NCI-H1105 treated with DMSO at 0.1 percent for 48 hours (cell line): ENCODE measurements around the gene ADISSP.

ENCODE experiments used
- DNase-seq: peaks from one replicate; lab custom pipeline; 2025; lab: John Stamatoyannopoulos, UW

ADISSP gene

DNA sequence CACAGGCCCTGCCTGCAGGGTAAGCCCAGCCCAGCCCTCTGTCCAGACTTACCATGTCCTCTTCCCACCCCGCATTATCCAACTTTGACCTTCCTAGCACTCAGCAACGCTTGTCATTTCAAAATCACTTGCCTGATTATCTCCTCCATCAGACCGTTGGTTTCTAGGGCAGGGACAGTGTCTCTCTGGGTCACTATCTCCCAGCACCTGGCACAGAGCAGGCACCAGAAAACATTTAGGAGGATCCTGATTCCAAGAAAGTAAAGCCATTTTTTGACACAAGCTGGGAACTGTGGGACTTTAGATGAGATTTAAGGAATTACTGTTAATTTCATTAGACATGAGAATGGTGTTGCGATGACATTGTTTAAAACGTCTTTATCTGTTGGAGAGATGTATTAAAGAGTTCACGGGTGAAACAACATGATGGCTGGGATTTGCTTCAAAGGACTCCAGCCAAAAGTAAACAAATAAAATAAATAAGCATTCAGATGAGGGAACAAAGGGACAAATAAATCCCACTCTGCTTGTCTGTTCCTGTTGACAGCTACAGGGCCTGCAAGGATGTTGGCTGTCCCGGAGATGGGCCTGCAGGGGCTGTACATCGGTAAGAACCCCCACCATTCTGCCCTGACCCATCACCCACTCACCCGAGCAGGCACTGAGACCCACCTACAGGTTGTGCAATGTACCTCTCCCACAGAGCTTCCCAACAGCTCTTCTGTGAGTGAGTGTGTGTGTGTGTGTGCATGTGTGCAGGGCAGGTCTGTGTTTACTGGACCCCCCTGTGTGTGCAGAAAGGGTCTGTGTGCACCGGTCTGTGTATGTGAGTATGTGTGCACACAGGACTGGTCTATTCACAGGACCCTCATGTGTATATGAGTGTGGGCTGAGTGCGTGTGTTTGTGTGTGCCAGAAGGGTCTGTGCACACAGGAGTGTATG lies 29.2 kb downstream of the ADISSP start:
- no peak for DNase-seq

DNA sequence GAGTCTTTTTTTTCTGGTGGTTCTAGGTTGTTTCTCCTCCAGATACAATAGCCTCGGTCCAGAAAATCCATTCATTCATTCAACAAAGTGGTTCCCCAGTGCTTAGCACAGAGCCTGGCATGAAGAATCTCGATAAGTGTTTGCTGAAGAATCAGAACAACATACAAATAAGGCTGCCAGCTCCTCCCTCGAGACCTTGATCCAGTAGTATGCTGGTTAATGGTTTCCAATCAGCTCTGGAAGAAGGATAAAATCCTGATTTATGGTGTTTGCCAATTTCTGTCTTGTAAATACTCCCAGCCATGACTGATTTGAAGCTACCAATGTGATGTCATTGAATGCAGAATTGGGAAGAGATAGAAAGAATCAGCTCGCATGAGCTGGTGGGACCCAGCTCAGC lies 31.8 kb downstream of the ADISSP start:
- DNase-seq, result no peak

DNA sequence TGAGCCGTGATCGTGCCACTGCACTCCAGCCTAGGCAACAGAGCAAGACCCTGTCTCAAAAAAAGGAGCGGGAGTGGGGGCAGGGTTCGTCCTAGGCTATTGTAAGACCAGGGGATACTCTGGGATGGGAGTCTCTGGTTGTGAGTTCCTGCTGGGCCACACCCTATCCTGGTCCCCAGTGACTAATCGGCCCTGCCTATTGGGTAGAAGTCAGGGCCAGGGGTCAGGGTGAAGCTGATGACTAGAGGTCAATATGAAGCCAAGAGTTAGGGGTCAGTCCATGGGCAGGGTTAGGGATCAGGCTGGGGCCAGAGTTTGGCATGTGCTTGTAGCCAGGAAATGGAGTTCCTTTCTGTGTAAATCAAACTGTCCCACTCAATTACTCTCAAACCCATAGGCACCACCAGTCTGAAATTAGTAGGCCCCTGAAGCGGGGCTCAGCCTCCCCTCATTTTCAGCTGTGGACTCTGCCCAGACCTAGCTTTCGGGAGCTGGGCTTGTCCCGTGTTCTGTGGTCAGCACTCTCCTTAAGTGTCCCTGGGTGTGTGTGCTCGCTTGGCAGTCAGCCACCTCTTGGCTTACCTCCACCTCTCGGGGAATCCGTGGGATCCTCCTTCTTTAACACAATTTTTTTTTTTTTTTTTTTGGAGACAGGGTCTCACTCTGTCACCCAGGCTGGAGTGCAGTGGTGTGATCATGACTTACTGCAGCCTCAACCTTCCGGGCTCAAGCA lies 33.3 kb downstream of the ADISSP start:
- DNase-seq, result peak; percentile 20

DNA sequence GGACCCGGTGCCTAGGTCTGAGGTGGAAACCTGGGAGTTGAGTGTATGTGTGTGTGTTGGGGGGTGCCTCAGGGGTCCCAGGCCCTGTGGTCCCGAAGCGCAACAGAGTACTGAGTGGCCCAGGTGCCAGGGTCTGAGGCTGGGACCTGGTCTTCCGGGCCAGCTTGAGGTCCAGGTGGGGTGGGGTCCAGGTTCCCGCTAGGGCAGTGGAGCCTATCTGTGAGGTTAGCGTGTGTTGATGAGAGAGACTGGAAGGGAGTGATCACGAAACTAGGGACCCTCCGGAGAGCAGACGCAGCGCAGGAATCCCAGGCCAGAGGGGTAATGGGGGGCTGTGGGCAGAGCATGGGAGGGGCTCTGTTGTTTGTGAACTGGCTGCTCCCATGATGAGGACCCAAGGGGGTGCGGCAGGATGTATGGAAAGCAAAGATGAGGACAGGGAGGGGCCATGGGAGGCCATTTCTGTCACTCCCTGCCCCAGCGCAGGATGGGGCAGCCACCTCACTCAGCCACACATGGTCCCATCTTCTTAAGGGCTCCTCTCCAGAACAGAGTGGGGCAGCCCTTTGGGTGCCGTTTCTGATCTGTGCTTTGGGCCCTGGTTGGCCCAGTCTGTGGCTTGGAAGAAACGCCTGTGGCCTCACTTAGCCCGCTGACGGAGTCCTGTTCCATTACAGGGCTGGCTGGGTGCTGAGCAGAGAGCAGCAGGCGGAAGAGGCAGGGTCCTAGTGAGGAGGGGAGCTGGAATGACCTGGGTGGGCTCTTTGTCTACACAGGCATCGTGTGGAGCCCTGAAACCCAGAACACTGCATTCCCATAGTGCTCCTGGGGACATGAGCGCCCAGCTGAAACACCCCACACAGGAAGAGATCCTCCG lies 34.2 kb downstream of the ADISSP start:
- DNase-seq, result no peak

DNA sequence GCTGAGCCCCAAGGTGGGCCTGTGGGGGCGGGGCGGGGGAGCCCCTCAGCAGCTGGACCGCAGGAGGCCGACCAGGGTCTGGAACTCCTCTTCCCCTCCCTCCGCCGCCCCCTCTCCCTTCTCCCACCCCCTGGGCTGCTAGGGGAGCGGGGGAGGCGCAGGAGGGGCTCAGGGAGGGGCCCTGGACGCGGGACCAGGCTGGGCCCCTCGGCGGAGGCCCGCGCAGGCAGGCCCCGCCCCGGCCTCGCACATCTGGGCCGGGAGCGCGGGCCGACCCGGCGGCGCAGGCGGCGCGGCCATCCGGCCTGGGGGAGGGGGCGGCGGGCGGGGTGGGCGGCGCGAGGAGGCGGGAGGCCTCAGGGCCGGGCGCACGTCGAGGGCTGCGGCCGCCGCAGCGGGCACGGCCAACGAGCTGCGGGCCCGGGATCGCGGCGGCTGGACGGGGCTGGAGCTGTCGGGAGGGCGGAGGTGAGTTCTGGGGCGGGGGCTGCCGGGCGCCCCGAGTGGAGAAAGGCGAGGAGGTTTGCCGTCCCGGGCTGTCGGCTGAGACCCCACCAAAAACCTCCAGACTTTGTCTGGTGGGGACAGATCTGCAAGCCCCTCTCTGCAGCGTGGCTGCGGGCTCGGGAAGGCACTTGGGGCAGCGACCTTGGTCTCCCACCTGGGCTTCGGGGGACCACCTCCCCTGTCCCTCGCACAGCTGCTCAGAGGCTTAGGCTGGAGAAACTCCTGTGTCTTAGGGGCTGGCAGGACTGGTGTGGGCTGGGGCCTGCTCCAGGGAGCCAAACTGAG lies 35.0 kb downstream of the ADISSP start, which contains the start of gene HSPA12B:
Gene HSPA12B, plus strand, starts transcription at position 359 of the 792 bp plus-strand sequence. CDS start 5,990 bp downstream, outside the sequence.
- no peak for DNase-seq

GRCh38 chr20:3731944-3732326 lies 35.6 kb downstream of the ADISSP start:
- DNase-seq, result no peak

- DNase-seq, result no peak
Observed at GRCh38 chr20:3730803-3731672, 36.5 kb downstream of the ADISSP start.

- DNase-seq, result no peak
Observed at GRCh38 chr20:3729811-3730540, 37.6 kb downstream of the ADISSP start.

DNA sequence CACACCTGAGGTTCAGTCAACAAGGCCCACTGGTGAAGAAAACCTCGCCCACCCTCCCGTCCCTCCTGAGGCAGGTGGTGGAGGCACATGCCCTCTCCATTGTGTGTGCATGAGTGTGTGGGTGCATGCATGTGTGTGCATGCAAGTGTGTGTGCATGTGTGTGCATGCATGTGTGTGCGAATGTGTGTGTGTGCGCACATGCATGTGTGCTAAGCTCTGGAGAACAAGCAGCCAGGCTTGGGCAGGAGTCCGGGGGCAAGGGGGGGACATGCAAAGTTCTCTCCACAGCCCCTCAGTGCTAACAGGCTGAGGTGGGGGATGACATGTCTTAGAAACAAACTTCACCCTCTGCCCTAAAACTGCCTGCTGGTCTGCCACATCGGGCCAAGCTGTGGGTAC lies 38.2 kb downstream of the ADISSP start:
- no peak for DNase-seq

DNA sequence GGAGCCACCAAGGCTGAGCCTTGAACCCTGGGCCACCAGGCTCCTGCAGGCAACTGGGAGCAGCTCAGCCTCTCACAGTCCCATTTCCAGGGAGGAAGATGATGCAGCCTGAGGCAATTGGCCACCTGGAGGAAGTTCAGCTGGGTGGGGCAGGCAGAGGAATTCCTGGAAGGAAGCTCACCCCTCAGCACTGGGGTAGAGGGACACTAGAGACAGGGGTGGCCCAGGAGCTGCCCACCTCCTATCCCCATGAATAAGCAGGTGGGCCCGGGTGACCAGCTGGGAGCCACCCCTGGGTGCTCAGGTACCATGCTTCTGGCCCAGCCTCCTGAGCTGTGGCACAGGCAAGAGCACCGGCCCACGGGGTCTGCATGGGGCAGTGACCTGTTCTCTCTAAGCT lies 38.7 kb downstream of the ADISSP start:
- DNase-seq, result no peak

- DNase-seq, result no peak
Observed at GRCh38 chr20:3728354-3728753, 39.2 kb downstream of the ADISSP start.

- DNase-seq, result no peak
Observed at GRCh38 chr20:3727401-3728021, 40.0 kb downstream of the ADISSP start.

DNA sequence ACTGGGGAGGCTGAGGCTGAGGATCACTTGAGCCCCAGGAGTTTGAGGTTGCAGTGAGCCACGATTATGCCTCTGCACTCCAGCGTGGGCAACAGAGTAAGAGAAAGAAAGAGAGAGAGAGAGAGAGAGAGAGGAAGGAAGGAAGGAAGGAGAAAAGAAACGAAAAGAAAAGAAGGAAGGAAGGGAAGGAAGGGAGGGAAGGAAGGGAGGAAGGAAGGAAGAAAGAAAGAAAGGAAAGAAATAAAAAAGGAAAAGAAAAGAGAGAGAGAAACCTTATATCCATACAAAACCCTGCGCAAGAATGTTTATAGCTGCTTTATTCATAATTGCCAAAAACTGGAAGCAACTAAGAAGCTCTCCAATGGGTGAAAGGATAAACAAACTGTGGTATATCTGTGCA lies 43.2 kb downstream of the ADISSP start:
- DNase-seq, result no peak

- no peak for DNase-seq
Observed at GRCh38 chr20:3723284-3723683, 44.3 kb downstream of the ADISSP start.

DNA sequence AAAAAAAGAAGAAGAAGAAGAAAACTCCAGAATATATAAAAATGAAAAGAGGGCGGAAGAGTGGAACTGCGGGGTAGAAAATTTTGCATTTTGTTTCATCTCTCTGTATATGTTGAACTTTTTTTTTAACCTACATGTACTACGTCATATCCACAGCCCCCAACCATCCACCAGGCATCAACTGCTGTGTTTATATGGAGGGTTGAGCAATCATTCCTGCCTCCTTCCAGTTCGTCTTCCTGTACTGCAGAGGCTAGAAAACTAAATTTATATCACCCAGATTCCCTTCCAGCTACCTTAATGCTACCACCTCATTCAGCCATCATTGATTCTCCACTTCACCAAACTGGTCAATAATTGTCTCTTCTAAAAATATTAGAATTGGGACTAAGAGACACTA lies 45.6 kb downstream of the ADISSP start:
- no peak for DNase-seq

DNA sequence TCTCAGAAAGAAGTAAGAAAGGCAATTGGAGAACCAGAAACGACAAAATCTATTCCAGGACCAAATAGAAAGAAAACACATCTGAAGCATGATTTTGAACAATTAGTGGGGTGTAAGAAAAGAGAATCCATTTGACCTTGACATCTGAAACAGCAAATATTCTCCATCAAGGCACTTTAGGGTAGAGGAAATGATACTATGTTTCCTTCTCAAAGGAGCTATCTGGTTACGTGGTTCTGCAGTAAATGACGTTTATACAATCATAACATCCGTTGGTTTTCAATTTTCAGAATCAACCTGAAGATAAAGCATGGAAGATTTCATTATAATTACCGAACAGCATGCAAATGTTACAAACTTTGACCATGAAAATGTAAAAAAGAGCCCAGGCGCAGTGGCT lies 46.9 kb downstream of the ADISSP start:
- DNase-seq, result no peak

DNA sequence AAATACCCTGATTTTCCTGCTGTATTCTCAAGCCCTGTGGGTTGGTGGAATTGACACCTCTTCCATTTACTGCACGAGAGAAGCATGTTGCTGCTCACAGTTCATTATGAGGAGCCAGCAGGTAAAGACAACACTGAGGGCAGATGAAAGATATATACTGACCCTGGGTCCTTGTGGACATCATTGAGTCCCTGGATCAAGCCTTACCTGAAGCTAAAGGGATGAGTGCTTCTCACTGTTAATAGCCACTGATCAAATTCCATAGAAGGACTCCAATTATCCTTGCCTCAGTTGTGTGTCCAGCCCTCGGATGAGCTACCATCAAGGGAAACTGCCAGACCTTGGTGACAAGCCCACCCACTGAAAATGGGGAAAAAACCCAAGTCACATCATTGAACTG lies 47.5 kb downstream of the ADISSP start:
- no peak for DNase-seq

DNA sequence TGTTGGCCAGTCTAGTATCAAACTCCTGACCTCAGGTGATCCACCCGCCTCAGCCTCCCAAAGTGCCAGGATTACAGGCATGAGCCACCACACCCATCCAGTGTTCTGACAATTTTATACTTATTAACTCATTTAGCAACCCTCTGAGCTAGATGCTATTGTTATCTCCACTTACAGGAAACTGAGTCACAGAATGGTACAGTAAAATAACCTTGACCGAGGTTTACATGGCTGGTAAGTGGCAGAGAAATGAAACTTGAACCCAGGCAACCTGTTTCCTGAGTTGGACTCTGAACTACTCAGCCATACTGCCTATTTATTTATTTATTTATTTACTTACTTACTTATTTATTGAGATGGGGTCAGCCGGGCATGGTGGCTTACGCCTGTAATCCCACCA lies 48.5 kb downstream of the ADISSP start:
- no peak for DNase-seq

GRCh38 chr20:3716195-3716834 lies 51.2 kb downstream of the ADISSP start:
- peak; percentile 49 for DNase-seq
